HEK293 (cell line): ENCODE data around the gene CEP350.

Experiments used
- CTCF ChIA-PET: fragments of 350-600 bp; formaldehyde crosslinking; extraction: SDS; loops from one replicate; lab custom pipeline; 2021; ENCODE audit warnings: antibody characterized with exemption; lab: Yijun Ruan, JAX
- POLR2A ChIA-PET: fragments of 300-600 bp; formaldehyde crosslinking; extraction: SDS; loops from one replicate; lab custom pipeline; 2020; ENCODE audit warnings: antibody characterized with exemption, inconsistent platforms; lab: Yijun Ruan, JAX
- H3K27ac ChIP-seq: fragments of 200-500 bp; sonication (Bioruptor generic); 2 replicates; pipeline ENCODE4 v1.5.1; 2014; ENCODE audit warnings: low read depth, low read length, control low read depth, inconsistent platforms; ENCODE audit errors: extremely low read depth
- H3K36me3 ChIP-seq, 2 experiments: fragments of 200-500 bp in 1 of 2; sonication (Bioruptor generic) in 1 of 2; 1 replicate in 1 of 2; 2 replicates in 1 of 2; pipeline ENCODE4 v1.5.1; 2014 to 2017; ENCODE audit warnings: inconsistent platforms in 2 of 2, low read length in 2 of 2; ENCODE audit not compliant: control insufficient read depth in 2 of 2, insufficient read depth in 1 of 2
- H3K4me1 ChIP-seq: fragments of 200-500 bp; sonication (Bioruptor generic); 2 replicates; pipeline ENCODE4 v1.5.1; 2014; ENCODE audit warnings: mild to moderate bottlenecking, low read length, inconsistent platforms; ENCODE audit not compliant: control insufficient read depth, insufficient read depth
- H3K4me3 ChIP-seq: 2 replicates; pipeline ENCODE4 v1.5.1; 2011; ENCODE audit warnings: low read depth, mild to moderate bottlenecking, control low read depth, low read length, moderate library complexity
- H3K9me3 ChIP-seq: fragments of 200-500 bp; sonication (Bioruptor generic); 2 replicates; pipeline ENCODE4 v1.5.1; 2014; ENCODE audit warnings: low read depth, low read length, inconsistent platforms; ENCODE audit not compliant: control insufficient read depth, insufficient read depth
- SALL2 ChIP-seq: fragments of 450-650 bp; formaldehyde crosslinking; IDR thresholded peaks from 2 replicates; pipeline ENCODE4 v1.5.0; 2017; ENCODE audit warnings: missing biosample characterization, mild to moderate bottlenecking, missing genetic modification characterization, borderline replicate concordance
- SCRT2 ChIP-seq: fragments of 450-650 bp; formaldehyde crosslinking; IDR thresholded peaks from 2 replicates; pipeline ENCODE4 v1.5.1; 2016; ENCODE audit warnings: missing biosample characterization, missing genetic modification characterization
- YY1 ChIP-seq: fragments of 450-650 bp; formaldehyde crosslinking; IDR thresholded peaks from 2 replicates; pipeline ENCODE4 v1.5.1; 2018; ENCODE audit warnings: missing biosample characterization, missing genetic modification characterization
- ZBTB48 ChIP-seq: fragments of 450-650 bp; formaldehyde crosslinking; IDR thresholded peaks from 2 replicates; pipeline ENCODE4 v1.5.1; 2016; ENCODE audit warnings: missing biosample characterization, missing genetic modification characterization
- ZNF175 ChIP-seq: fragments of 450-650 bp; formaldehyde crosslinking; IDR thresholded peaks from 2 replicates; pipeline ENCODE4 v1.5.1; 2016; ENCODE audit warnings: missing biosample characterization, missing genetic modification characterization
- ZNF292 ChIP-seq: fragments of 450-650 bp; formaldehyde crosslinking; IDR thresholded peaks from 2 replicates; pipeline ENCODE4 v1.5.1; 2016; ENCODE audit warnings: low read depth, missing biosample characterization, missing genetic modification characterization, borderline replicate concordance
- ZNF514 ChIP-seq: fragments of 450-650 bp; formaldehyde crosslinking; IDR thresholded peaks from 2 replicates; pipeline ENCODE4 v1.5.1; 2016; ENCODE audit warnings: missing biosample characterization, missing genetic modification characterization
- ZNF660 ChIP-seq: fragments of 450-650 bp; IDR thresholded peaks from 2 replicates; pipeline ENCODE4 v1.5.1; 2018; ENCODE audit warnings: missing biosample characterization, mild to moderate bottlenecking, missing genetic modification characterization
- ZSCAN23 ChIP-seq: fragments of 450-650 bp; formaldehyde crosslinking; IDR thresholded peaks from 2 replicates; pipeline ENCODE4 v1.5.1; 2016; ENCODE audit warnings: missing biosample characterization, missing genetic modification characterization
- ZXDB ChIP-seq: fragments of 450-650 bp; formaldehyde crosslinking; IDR thresholded peaks from 2 replicates; pipeline ENCODE4 v1.5.1; 2016; ENCODE audit warnings: missing biosample characterization, missing genetic modification characterization
- TF ChIP-seq, protein P1 (sequence below): fragments of 450-650 bp; formaldehyde crosslinking; IDR thresholded peaks from 2 replicates; pipeline ENCODE4 v1.5.1; 2016; ENCODE audit warnings: missing biosample characterization, missing genetic modification characterization, borderline replicate concordance
- TF ChIP-seq, protein P2 (sequence below): fragments of 450-650 bp; formaldehyde crosslinking; IDR thresholded peaks from 2 replicates; pipeline ENCODE4 v1.5.1; 2016; ENCODE audit warnings: missing biosample characterization, missing genetic modification characterization, low read depth
- TF ChIP-seq, protein P3 (sequence below): fragments of 450-650 bp; formaldehyde crosslinking; IDR thresholded peaks from 2 replicates; pipeline ENCODE4 v1.5.1; 2016; ENCODE audit warnings: missing biosample characterization, missing genetic modification characterization, low read depth
- TF ChIP-seq, protein P4 (sequence below): fragments of 450-650 bp; formaldehyde crosslinking; IDR thresholded peaks from 2 replicates; pipeline ENCODE4 v1.5.1; 2016; ENCODE audit warnings: missing biosample characterization, missing genetic modification characterization
- TF ChIP-seq, protein P5 (sequence below): sonication (generic); formaldehyde crosslinking; IDR thresholded peaks from 2 replicates; pipeline ENCODE4 v1.8.1; 2022; ENCODE audit warnings: mild to moderate bottlenecking, moderate library complexity, missing genetic modification reagents
- TF ChIP-seq, protein P6 (sequence below): fragments of 450-650 bp; IDR thresholded peaks from 2 replicates; pipeline ENCODE4 v1.5.1; 2018; ENCODE audit warnings: missing biosample characterization, missing genetic modification characterization

The CEP350 gene

DNA sequence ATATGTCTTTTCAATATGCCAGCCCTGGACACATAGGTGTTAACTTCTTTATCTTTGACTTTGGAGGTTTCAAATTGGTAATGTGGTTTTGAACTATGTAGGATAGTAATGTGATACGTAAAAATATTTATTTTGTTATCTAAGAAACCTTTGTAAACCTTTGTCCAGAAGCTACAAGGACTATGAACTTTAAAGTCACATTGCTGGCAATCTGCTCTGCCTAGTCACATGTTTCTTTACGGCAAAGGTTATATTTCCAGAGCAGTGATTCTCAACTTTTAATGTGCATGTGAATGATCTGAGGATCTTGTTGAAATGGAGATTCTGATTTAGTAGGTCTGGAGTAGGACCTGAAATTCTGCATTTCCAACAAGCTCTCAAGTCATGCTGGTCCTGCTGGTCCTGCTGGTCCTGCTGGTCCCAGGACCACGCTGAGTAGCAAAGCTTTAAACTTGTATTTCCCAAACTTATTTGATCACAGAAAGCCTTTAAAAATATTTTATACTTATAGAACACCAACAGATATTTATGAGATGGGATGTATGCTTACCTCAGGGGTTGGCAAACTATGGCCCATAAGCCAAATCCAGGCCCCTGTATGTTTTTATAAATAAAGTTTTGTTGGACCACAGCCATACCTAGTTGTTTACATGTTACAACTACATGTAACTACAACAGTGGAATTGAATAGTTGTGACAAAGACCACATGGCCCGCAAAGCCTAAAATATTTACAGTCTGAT, 142.1 kb downstream of the CEP350 start (continued):
- TF ChIP-seq, protein P1, sequence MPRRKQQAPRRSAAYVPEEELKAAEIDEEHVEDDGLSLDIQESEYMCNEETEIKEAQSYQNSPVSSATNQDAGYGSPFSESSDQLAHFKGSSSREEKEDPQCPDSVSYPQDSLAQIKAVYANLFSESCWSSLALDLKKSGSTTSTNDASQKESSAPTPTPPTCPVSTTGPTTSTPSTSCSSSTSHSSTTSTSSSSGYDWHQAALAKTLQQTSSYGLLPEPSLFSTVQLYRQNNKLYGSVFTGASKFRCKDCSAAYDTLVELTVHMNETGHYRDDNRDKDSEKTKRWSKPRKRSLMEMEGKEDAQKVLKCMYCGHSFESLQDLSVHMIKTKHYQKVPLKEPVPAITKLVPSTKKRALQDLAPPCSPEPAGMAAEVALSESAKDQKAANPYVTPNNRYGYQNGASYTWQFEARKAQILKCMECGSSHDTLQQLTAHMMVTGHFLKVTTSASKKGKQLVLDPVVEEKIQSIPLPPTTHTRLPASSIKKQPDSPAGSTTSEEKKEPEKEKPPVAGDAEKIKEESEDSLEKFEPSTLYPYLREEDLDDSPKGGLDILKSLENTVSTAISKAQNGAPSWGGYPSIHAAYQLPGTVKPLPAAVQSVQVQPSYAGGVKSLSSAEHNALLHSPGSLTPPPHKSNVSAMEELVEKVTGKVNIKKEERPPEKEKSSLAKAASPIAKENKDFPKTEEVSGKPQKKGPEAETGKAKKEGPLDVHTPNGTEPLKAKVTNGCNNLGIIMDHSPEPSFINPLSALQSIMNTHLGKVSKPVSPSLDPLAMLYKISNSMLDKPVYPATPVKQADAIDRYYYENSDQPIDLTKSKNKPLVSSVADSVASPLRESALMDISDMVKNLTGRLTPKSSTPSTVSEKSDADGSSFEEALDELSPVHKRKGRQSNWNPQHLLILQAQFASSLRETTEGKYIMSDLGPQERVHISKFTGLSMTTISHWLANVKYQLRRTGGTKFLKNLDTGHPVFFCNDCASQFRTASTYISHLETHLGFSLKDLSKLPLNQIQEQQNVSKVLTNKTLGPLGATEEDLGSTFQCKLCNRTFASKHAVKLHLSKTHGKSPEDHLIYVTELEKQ (tag by site-specific recombination): no peak
- TF ChIP-seq, protein P2, sequence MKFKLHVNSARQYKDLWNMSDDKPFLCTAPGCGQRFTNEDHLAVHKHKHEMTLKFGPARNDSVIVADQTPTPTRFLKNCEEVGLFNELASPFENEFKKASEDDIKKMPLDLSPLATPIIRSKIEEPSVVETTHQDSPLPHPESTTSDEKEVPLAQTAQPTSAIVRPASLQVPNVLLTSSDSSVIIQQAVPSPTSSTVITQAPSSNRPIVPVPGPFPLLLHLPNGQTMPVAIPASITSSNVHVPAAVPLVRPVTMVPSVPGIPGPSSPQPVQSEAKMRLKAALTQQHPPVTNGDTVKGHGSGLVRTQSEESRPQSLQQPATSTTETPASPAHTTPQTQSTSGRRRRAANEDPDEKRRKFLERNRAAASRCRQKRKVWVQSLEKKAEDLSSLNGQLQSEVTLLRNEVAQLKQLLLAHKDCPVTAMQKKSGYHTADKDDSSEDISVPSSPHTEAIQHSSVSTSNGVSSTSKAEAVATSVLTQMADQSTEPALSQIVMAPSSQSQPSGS (tag by site-specific recombination): no peak
- no peak for TF ChIP-seq SALL2 (tag by site-specific recombination)
- TF ChIP-seq, protein P3, sequence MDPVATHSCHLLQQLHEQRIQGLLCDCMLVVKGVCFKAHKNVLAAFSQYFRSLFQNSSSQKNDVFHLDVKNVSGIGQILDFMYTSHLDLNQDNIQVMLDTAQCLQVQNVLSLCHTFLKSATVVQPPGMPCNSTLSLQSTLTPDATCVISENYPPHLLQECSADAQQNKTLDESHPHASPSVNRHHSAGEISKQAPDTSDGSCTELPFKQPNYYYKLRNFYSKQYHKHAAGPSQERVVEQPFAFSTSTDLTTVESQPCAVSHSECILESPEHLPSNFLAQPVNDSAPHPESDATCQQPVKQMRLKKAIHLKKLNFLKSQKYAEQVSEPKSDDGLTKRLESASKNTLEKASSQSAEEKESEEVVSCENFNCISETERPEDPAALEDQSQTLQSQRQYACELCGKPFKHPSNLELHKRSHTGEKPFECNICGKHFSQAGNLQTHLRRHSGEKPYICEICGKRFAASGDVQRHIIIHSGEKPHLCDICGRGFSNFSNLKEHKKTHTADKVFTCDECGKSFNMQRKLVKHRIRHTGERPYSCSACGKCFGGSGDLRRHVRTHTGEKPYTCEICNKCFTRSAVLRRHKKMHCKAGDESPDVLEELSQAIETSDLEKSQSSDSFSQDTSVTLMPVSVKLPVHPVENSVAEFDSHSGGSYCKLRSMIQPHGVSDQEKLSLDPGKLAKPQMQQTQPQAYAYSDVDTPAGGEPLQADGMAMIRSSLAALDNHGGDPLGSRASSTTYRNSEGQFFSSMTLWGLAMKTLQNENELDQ (tag by site-specific recombination): no peak

DNA sequence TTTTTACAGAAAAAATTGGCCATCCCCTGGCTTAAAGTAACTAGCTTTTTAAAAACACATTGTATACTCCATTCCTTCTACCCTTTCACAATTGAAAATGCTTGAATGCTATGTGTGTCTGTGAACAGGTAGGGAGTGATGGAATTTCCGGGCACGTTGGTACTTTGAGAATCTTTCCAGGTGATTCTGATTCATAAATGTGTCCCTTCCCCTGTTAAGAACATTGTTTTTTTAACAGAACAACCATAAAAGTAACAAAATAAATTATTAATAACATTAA, 142.7 kb downstream of the CEP350 start:
- no peak overlapping the region for H3K27ac ChIP-seq
- POLR2A ChIA-PET: interaction anchor here (0.6 kb wide), 1 partner anchor 26 kb away, joined by 7 read pairs; no protein-coding TSS in a partner anchor
- no peak overlapping the region for H3K4me3 ChIP-seq
- peaks cover 44 to 84% of the 10 kb centered on the region in 2 experiments for H3K36me3 ChIP-seq
- H3K4me1 ChIP-seq: no peaks in the 10 kb centered on the region
- TF ChIP-seq ZSCAN23 (tag by site-specific recombination) (no peak), ZXDB (tag by site-specific recombination) (no peak), ZBTB48 (tag by site-specific recombination) (no peak), ZNF175 (tag by site-specific recombination) (no peak), SCRT2 (no peak), ZNF660 (tag by site-specific recombination) (no peak), ZNF514 (tag by site-specific recombination) (no peak), YY1 (tag by site-specific recombination) (no peak), ZNF292 (tag by site-specific recombination) (no peak)
- TF ChIP-seq, protein P4, sequence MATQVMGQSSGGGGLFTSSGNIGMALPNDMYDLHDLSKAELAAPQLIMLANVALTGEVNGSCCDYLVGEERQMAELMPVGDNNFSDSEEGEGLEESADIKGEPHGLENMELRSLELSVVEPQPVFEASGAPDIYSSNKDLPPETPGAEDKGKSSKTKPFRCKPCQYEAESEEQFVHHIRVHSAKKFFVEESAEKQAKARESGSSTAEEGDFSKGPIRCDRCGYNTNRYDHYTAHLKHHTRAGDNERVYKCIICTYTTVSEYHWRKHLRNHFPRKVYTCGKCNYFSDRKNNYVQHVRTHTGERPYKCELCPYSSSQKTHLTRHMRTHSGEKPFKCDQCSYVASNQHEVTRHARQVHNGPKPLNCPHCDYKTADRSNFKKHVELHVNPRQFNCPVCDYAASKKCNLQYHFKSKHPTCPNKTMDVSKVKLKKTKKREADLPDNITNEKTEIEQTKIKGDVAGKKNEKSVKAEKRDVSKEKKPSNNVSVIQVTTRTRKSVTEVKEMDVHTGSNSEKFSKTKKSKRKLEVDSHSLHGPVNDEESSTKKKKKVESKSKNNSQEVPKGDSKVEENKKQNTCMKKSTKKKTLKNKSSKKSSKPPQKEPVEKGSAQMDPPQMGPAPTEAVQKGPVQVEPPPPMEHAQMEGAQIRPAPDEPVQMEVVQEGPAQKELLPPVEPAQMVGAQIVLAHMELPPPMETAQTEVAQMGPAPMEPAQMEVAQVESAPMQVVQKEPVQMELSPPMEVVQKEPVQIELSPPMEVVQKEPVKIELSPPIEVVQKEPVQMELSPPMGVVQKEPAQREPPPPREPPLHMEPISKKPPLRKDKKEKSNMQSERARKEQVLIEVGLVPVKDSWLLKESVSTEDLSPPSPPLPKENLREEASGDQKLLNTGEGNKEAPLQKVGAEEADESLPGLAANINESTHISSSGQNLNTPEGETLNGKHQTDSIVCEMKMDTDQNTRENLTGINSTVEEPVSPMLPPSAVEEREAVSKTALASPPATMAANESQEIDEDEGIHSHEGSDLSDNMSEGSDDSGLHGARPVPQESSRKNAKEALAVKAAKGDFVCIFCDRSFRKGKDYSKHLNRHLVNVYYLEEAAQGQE: no peak
- TF ChIP-seq, protein P5, sequence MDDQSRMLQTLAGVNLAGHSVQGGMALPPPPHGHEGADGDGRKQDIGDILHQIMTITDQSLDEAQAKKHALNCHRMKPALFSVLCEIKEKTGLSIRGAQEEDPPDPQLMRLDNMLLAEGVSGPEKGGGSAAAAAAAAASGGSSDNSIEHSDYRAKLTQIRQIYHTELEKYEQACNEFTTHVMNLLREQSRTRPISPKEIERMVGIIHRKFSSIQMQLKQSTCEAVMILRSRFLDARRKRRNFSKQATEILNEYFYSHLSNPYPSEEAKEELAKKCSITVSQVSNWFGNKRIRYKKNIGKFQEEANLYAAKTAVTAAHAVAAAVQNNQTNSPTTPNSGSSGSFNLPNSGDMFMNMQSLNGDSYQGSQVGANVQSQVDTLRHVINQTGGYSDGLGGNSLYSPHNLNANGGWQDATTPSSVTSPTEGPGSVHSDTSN (CRISPR knock-in tag): no peak
- TF ChIP-seq, protein P6, sequence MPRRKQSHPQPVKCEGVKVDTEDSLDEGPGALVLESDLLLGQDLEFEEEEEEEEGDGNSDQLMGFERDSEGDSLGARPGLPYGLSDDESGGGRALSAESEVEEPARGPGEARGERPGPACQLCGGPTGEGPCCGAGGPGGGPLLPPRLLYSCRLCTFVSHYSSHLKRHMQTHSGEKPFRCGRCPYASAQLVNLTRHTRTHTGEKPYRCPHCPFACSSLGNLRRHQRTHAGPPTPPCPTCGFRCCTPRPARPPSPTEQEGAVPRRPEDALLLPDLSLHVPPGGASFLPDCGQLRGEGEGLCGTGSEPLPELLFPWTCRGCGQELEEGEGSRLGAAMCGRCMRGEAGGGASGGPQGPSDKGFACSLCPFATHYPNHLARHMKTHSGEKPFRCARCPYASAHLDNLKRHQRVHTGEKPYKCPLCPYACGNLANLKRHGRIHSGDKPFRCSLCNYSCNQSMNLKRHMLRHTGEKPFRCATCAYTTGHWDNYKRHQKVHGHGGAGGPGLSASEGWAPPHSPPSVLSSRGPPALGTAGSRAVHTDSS (tag by site-specific recombination): no peak
- CTCF ChIA-PET: no interaction called here
- no peaks in the 10 kb centered on the region for H3K9me3 ChIP-seq
